Neuronal stem cell (in vitro differentiated cells): ENCODE measurements around the gene MLN.

Experiments used
- DNase-seq: peaks from one replicate; pipeline ENCODE4 v3.0.0-alpha.2; 2013; ENCODE audit warnings: low spot score
- H2AFZ ChIP-seq: one replicate; pipeline ENCODE4 v1.6.1; 2013; ENCODE audit warnings: mild to moderate bottlenecking, low read length, inconsistent platforms
- H2AK5ac ChIP-seq: 2 replicates; pipeline ENCODE4 v1.6.1; 2013; ENCODE audit warnings: low read depth, mild to moderate bottlenecking, inconsistent platforms, low read length, moderate library complexity, mixed read lengths
- H2BK120ac ChIP-seq: 2 replicates; pipeline ENCODE4 v1.6.1; 2013; ENCODE audit warnings: low read depth, mild to moderate bottlenecking, inconsistent platforms, low read length, moderate library complexity, mixed read lengths
- H2BK12ac ChIP-seq: one replicate; pipeline ENCODE4 v1.6.1; 2013; ENCODE audit warnings: low read length, inconsistent platforms
- H2BK15ac ChIP-seq: 2 replicates; pipeline ENCODE4 v1.6.1; 2013; ENCODE audit warnings: mild to moderate bottlenecking, low read length, inconsistent platforms, mixed read lengths
- H2BK5ac ChIP-seq: one replicate; pipeline ENCODE4 v1.6.1; 2013; ENCODE audit warnings: inconsistent platforms, mild to moderate bottlenecking, low read length, moderate library complexity
- H3K14ac ChIP-seq: one replicate; pipeline ENCODE4 v1.6.1; 2013; ENCODE audit warnings: low read length, inconsistent platforms
- H3K18ac ChIP-seq: 2 replicates; pipeline ENCODE4 v1.6.1; 2013; ENCODE audit warnings: low read length, inconsistent platforms
- H3K23ac ChIP-seq: 2 replicates; pipeline ENCODE4 v1.6.1; 2013; ENCODE audit warnings: low read depth, mild to moderate bottlenecking, mixed read lengths, low read length, inconsistent platforms; ENCODE audit not compliant: poor library complexity
- H3K27ac ChIP-seq: replicated peaks from 3 replicates; pipeline ENCODE4 v1.5.1; 2013; ENCODE audit warnings: low read length, inconsistent platforms
- H3K27me3 ChIP-seq, 3 experiments: 2 replicates each; pipeline ENCODE4 v1.6.1; 2013; ENCODE audit warnings: low read length in 3 of 3, mild to moderate bottlenecking in 2 of 3, inconsistent platforms in 1 of 3, low read depth in 1 of 3, mixed read lengths in 1 of 3, moderate library complexity in 1 of 3; ENCODE audit not compliant: control insufficient read depth in 3 of 3, insufficient read depth in 3 of 3
- H3K36me3 ChIP-seq, 2 donors: replicated peaks in 1 of 2; 2 replicates each; pipeline ENCODE4 v1.6.1; 2013; ENCODE audit warnings: low read length in 2 of 2; ENCODE audit not compliant: control insufficient read depth in 2 of 2, insufficient read depth in 2 of 2
- H3K4ac ChIP-seq: 2 replicates; pipeline ENCODE4 v1.6.1; 2013; ENCODE audit warnings: inconsistent platforms, mild to moderate bottlenecking, low read length, moderate library complexity
- H3K4me1 ChIP-seq, 2 donors: 1 replicate in 1 of 2; 2 replicates in 1 of 2; pipeline ENCODE4 v1.6.1; 2013; ENCODE audit warnings: low read length in 2 of 2, low read depth in 1 of 2; ENCODE audit not compliant: control insufficient read depth in 2 of 2, insufficient read depth in 1 of 2
- H3K4me2 ChIP-seq: one replicate; pipeline ENCODE4 v1.6.1; 2013; ENCODE audit warnings: mild to moderate bottlenecking, low read length, inconsistent platforms; ENCODE audit not compliant: insufficient read depth, poor library complexity, severe bottlenecking
- H3K4me3 ChIP-seq, 2 donors: 2 replicates each; pipeline ENCODE4 v1.5.1; 2013; ENCODE audit warnings: low read length in 2 of 2, mild to moderate bottlenecking in 2 of 2, inconsistent platforms in 1 of 2, moderate library complexity in 1 of 2
- H3K79me1 ChIP-seq: one replicate; pipeline ENCODE4 v1.6.1; 2013; ENCODE audit warnings: low read depth, mild to moderate bottlenecking, inconsistent platforms, low read length, moderate library complexity
- H3K9ac ChIP-seq: one replicate; pipeline ENCODE4 v1.6.1; 2013; ENCODE audit warnings: mild to moderate bottlenecking, low read depth, low read length, inconsistent platforms; ENCODE audit not compliant: poor library complexity
- H3K9me3 ChIP-seq, 2 donors: replicated peaks in 1 of 2; 2 replicates each; pipeline versions ENCODE3 to v1.6.1; 2013; ENCODE audit warnings: low read length in 2 of 2, mild to moderate bottlenecking in 2 of 2, inconsistent platforms in 1 of 2, low read depth in 1 of 2, mixed read lengths in 1 of 2, moderate library complexity in 1 of 2; ENCODE audit not compliant: control insufficient read depth in 2 of 2, insufficient read depth in 1 of 2
- H4K8ac ChIP-seq: one replicate; pipeline ENCODE4 v1.6.1; 2013; ENCODE audit warnings: low read depth, mild to moderate bottlenecking, inconsistent platforms, low read length, moderate library complexity
- H4K91ac ChIP-seq: one replicate; pipeline ENCODE4 v1.6.1; 2013; ENCODE audit warnings: low read length, low read depth, mild to moderate bottlenecking, inconsistent platforms; ENCODE audit not compliant: poor library complexity
- WGBS, 2 donors: extraction: QIAGEN DNeasy Blood & Tissue Kit; methylation state at CpG; one replicate each; pipeline ENCODE4 v1.1.7; 2013; ENCODE audit warnings: missing lambda C conversion rate in 2 of 2, mixed read lengths in 1 of 2; ENCODE audit not compliant: insufficient read length in 2 of 2, insufficient replicate concordance in 1 of 2; ENCODE audit errors: extremely low coverage in 2 of 2; 5-methylcytosine and 5-hydroxymethylcytosine counted together

Gene MLN

GRCh38 chr6:33776764-33777163 lies 27.0 kb downstream of the MLN start:
- Histone ChIP-seq H3K4ac (no peak overlapping the region), H3K4me1 (peaks cover 20 to 27% of the 10 kb centered on the region in 2 donors), H4K91ac (no peak overlapping the region), H3K79me1 (no peaks in the 10 kb centered on the region), H3K4me3 (no peak overlapping the region), H3K9ac (no peak overlapping the region), H3K27me3 (no peaks in the 10 kb centered on the region), H3K23ac (no peak overlapping the region), H3K9me3 (no peaks in the 10 kb centered on the region), H3K14ac (no peak overlapping the region), H2BK5ac (no peak overlapping the region), H2AFZ (no peak overlapping the region), H2BK12ac (no peak overlapping the region), H3K36me3 (peaks cover 57 to 86% of the 10 kb centered on the region in 2 donors), H4K8ac (no peak overlapping the region), H3K18ac (no peak overlapping the region), H3K27ac (no peak overlapping the region), H2BK120ac (no peak overlapping the region), H3K4me2 (no peak overlapping the region), H2AK5ac (no peak overlapping the region), H2BK15ac (no peak overlapping the region)
- DNase-seq: no peak
- no CpG with 5 or more reads among the region's 13 CpGs for WGBS, 2 donors

- no peaks in the 10 kb centered on the region for H3K27me3 ChIP-seq
- H3K4ac ChIP-seq: no peak overlapping the region
- H3K4me1 ChIP-seq: peaks cover 15 to 23% of the 10 kb centered on the region in 2 donors
- DNase-seq: no peak
- no peak overlapping the region for H3K9ac ChIP-seq
- H2AFZ ChIP-seq: no peak overlapping the region
- H2BK120ac ChIP-seq: no peak overlapping the region
- H4K91ac ChIP-seq: no peak overlapping the region
- no peaks in the 10 kb centered on the region for H3K79me1 ChIP-seq
- no peak overlapping the region for H3K4me2 ChIP-seq
- no peaks in the 10 kb centered on the region for H3K9me3 ChIP-seq
- H2BK12ac ChIP-seq: no peak overlapping the region
- H3K36me3 ChIP-seq: peaks cover 57 to 85% of the 10 kb centered on the region in 2 donors
- H3K14ac ChIP-seq: no peak overlapping the region
- H3K18ac ChIP-seq: no peak overlapping the region
- no peak overlapping the region for H3K4me3 ChIP-seq
- no CpG with 5 or more reads among the region's 4 CpGs for WGBS, 2 donors
- no peak overlapping the region for H3K27ac ChIP-seq
- H2AK5ac ChIP-seq: no peak overlapping the region
- no peak overlapping the region for H2BK15ac ChIP-seq
- H3K23ac ChIP-seq: no peak overlapping the region
- no peak overlapping the region for H4K8ac ChIP-seq
- no peak overlapping the region for H2BK5ac ChIP-seq
Observed at GRCh38 chr6:33776186-33776585, 27.6 kb downstream of the MLN start.

- H3K9ac ChIP-seq: no peak overlapping the region
- H3K4me2 ChIP-seq: no peak overlapping the region
- peaks cover 13 to 19% of the 10 kb centered on the region in 2 donors for H3K4me1 ChIP-seq
- no peak overlapping the region for H4K8ac ChIP-seq
- H3K27ac ChIP-seq: no peak overlapping the region
- no peak overlapping the region for H3K14ac ChIP-seq
- no peak for DNase-seq
- no peak overlapping the region for H2BK5ac ChIP-seq
- no peak overlapping the region for H4K91ac ChIP-seq
- H3K23ac ChIP-seq: no peak overlapping the region
- H2AK5ac ChIP-seq: no peak overlapping the region
- H2AFZ ChIP-seq: no peak overlapping the region
- H3K4ac ChIP-seq: no peak overlapping the region
- H3K4me3 ChIP-seq: no peak overlapping the region
- no peaks in the 10 kb centered on the region for H3K9me3 ChIP-seq
- H3K27me3 ChIP-seq: no peaks in the 10 kb centered on the region
- WGBS, 2 donors: no CpG with 5 or more reads among the region's 3 CpGs
- no peak overlapping the region for H2BK120ac ChIP-seq
- H2BK15ac ChIP-seq: no peak overlapping the region
- no peak overlapping the region for H3K18ac ChIP-seq
- peaks cover 51 to 74% of the 10 kb centered on the region in 2 donors for H3K36me3 ChIP-seq
- H2BK12ac ChIP-seq: no peak overlapping the region
- H3K79me1 ChIP-seq: no peaks in the 10 kb centered on the region
Observed at GRCh38 chr6:33774774-33775173, 29.0 kb downstream of the MLN start.

- peaks cover 40 to 56% of the 10 kb centered on the region in 2 donors for H3K36me3 ChIP-seq
- H3K27ac ChIP-seq: no peak overlapping the region
- no peak overlapping the region for H3K4me3 ChIP-seq
- H3K14ac ChIP-seq: no peak overlapping the region
- H2AK5ac ChIP-seq: no peak overlapping the region
- H2BK5ac ChIP-seq: no peak overlapping the region
- H3K23ac ChIP-seq: no peak overlapping the region
- no peaks in the 10 kb centered on the region for H3K9me3 ChIP-seq
- no peak overlapping the region for H2BK12ac ChIP-seq
- DNase-seq: no peak
- no peaks in the 10 kb centered on the region for H3K79me1 ChIP-seq
- H3K27me3 ChIP-seq: no peaks in the 10 kb centered on the region
- no peak overlapping the region for H3K9ac ChIP-seq
- H3K4ac ChIP-seq: no peak overlapping the region
- WGBS, 2 donors: no CpG with 5 or more reads among the region's 6 CpGs
- H3K18ac ChIP-seq: no peak overlapping the region
- H3K4me1 ChIP-seq: peaks cover 10 to 12% of the 10 kb centered on the region in 2 donors
- H2BK120ac ChIP-seq: no peak overlapping the region
- no peak overlapping the region for H2AFZ ChIP-seq
- no peak overlapping the region for H2BK15ac ChIP-seq
- no peak overlapping the region for H3K4me2 ChIP-seq
- H4K8ac ChIP-seq: no peak overlapping the region
- no peak overlapping the region for H4K91ac ChIP-seq
Observed at GRCh38 chr6:33772902-33773472, 30.8 kb downstream of the MLN start.
